D721Med (cell line): ENCODE results near the gene TMPRSS9.

Experiments
- DNase-seq: peaks from one replicate; pipeline ENCODE4 v3.0.0; 2011; ENCODE audit warnings: low spot score; ENCODE audit not compliant: insufficient read length
- FAIRE-seq: peaks from 2 replicates; lab custom pipeline; 2011; peaks lifted over from hg19 to GRCh38; lab: Jason Lieb, UNC
- CTCF ChIP-seq: IDR thresholded peaks from 2 replicates; pipeline ENCODE4 v1.5.1; 2012; ENCODE audit warnings: mild to moderate bottlenecking, control low read depth; ENCODE audit not compliant: insufficient read depth; ENCODE audit errors: missing control alignments

Gene TMPRSS9

DNA sequence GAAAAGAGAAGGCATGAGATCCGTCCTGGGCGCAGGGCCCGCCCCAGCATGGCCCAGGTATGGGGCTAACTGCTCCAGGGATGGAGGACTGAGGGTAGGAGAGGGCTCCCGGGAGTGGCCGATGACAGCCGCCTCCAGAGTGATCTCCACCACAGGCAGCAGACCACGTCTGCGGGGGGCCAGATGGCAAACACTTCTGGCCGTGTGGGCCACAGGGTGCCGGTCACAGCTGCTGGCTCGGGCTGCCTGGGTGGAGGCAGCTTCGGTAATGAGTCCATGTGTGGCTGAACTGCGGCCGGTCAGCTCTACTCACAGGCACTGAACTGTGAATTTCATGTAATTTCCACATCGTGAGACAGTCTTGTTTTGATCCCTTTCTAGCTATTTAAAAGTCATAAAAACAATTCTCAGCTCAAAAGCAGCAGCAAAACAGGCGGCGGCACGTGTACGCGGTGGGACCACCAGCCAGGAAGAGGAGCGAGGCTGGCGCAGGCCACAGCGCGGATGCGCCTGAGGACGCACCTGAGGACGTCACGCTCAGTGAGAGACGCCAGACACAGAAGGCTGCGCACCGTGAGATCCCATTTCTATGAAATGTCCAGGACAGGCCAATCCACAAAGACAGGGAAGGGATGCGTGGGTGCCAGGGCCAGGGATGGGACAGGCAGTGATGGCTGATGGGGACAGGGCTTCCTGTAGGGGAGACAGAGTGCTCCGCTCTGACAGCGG lies 35.7 kb upstream of the TMPRSS9 start:
- TF ChIP-seq CTCF: no peak
- no peak for FAIRE-seq
- no peak for DNase-seq

GRCh38 chr19:2325281-2326046 lies 34.6 kb upstream of the TMPRSS9 start:
- TF ChIP-seq CTCF: no peak
- FAIRE-seq (no peak), DNase-seq (no peak)

DNA sequence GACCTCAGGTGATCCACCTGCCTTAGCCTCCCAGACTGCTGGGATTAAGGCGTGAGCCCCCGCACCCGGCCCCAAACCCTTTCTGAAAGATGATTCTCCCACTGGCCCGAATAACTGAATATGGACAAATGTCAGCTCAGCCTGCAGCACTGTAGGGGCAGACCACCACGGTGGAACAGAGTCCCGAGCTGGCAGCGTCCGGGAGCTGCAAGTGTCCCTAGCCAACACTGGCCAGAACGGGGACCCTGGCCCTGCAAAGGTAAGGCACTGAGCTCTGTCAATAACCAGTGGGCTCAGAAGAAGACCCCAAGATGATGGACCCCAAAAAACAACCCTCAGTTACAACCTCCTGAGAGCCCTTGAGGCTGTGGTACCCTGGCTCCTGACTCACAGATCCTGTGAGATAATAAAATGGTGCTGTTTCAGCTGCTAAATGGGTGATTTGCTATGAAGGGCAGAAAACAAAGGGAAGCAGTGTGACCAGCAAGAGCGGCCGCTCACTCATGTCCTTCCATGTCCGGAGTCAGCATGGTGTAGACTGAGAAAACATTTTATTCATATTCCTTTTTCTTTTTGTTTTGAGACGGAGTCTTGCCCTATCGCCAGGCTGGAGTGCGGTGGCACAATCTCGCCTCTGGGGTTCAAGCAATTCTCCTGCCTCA lies 33.2 kb upstream of the TMPRSS9 start:
- no peak for TF ChIP-seq CTCF
- DNase-seq: no peak
- no peak for FAIRE-seq

DNA sequence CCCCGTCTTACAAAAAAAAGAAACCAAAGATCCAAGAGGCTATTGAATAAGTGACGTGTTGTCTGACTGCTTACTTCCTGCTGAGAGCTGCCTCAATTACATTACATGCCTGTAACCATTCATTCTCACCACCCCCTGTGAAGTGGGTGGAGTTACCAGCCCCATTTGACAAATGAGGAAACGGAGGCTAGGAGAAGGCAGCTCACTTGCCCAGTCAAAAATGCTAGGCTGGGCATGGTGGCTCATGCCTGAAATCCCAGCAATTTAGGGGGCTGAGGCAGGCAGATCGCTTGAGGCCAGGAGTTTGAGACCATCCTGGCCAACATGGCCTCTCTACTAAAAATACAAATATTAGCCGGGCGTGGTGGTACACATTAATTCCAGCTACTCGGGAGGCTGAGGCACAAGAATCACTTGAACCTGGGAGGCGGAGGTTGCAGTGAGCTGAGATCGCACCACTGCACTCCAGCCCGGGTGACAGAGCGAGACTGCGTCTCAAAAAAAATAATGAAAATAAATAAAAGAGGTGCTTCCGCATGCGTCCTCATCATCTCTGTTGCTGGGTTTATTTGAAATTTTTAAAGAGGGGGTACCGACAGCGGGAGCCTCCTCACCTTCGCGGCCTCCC lies 32.2 kb upstream of the TMPRSS9 start:
- no peak for TF ChIP-seq CTCF
- FAIRE-seq (no peak), DNase-seq (no peak)

DNA sequence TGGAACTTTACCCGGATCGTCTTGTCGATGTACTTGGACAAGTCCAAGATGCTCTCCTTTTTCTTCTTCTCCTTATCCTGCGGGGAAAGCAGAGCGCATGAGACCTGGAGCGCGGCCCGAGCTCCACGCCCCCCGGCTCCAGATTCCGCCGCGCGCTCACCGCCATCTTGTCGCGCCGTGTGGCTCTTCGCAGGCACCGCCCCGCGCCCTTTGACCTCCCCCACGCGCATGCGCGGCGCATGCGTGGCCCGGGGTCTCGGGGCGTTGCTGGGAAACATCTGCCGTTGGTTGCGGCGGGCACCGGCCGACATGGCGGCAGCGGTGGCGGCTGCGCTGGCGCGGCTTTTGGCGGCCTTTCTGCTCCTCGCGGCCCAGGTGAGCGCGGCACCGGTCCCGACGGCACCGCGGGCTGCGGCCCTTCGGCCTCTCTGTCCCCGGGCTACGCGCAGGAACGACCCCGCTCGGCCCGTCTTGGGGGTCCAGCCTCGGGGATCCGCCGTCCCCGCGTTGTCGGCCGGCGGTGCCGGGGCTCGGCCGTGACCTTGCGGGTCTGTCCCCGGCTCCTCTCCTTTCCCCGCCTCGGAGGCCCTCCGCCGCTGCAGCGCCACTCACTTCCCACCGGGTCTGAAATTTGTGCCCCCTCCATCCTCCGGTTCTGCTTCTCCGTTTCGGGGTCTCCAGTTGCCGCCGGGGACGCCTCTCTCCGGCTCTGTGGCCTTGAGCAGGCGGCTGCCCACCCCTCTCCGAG lies 31.5 kb upstream of the TMPRSS9 start, which contains the start of the genes LSM7 and SPPL2B:
Gene LSM7, minus strand, starts transcription at position 186 of the 748 bp plus-strand sequence. Its CDS starts 20 bp downstream, at position 166.
Gene SPPL2B, plus strand, starts transcription at position 284 of the 748 bp plus-strand sequence. Its CDS starts 26 bp downstream, at position 310.
- no peak for TF ChIP-seq CTCF
- FAIRE-seq: no peak

DNA sequence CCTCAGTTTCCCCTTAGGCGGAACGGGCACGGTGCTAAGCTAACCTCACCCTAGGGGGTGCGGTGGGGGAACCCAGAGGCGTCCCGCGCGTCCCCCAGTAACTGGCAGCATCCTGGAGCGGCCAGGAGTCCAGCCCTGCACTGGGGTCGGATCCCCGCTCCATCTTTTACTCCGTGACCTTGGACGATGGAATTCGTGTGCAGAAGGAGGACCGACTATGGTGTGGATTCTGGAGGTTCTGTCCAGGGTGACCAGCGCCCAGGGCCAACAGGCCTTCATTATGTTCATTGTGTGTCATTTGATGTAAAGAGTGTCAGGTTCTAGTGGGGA lies 31.0 kb upstream of the TMPRSS9 start:
- FAIRE-seq (no peak), DNase-seq (no peak)
- no peak for TF ChIP-seq CTCF

More for the DNA sequence above, 31.5 kb upstream of the TMPRSS9 start, which contains the start of the genes LSM7 and SPPL2B:
- DNase-seq: peak; percentile 99
